Dermis blood vessel endothelial cell (primary cell): ENCODE measurements around the gene FASTKD2. TPM values are rescaled to one million over a fixed set of nuclear protein-coding genes. Genes with fewer than 3 reads are reported as not detected.

Source experiments
- DNase-seq: peaks from one replicate; pipeline ENCODE4 v3.0.0; 2010
- total RNA-seq: library from RNA; depleted of rRNA; stranded (reverse); fragments of >200 nt; gene quantifications from 2 replicates; pipeline ENCODE4 v1.2.3, GENCODE V29; 2014

Gene FASTKD2
- total RNA-seq, result 43.1 and 51.3 TPM in 2 replicates

DNA sequence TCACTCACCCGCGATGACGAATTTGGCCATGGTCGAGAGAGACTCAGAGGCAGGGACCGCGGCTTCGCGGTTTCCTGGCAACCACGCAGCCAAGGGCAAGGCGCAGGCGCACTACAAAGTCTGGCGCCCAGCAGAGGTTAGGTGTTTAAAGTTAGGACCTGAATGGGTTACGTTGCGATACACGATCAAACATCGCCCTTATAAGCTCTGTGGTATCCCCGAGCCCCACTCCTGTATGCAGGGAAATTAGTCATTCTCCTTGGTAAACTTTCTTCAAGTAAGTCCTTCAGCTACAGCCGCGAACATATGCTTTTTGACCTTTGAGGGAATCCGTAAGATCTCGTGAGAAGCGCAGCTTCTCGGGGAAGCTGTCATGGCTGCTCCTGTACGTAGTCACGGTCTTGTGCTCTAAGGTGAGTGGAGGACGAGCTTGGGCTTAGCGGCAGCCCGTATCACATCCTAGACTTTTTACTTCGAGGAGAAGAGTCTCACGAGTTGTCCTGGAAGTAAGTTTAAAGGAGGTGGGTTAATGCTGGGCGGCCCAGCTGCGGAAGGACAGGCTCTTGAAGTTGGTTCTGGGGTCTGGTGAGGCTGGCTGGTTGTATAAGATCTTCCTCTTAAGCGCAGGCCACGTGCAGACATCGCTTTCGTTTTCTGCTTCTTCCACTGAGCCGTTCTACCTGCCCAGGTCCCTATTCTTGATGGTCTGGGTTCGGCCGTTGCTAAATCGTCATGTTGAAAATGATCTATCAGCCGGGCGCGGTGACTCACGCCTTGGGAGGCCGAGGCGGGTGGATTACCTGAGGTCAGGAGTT lies at the start of gene FASTKD2, which contains the start of gene MDH1B:
FASTKD2 (plus strand) TSS at position 365 of the 815 bp plus-strand sequence. CDS start 1,088 bp downstream, outside the sequence.
MDH1B (minus strand) TSS at position 87 of the 815 bp plus-strand sequence; CDS start at position 30, 57 bp downstream.
- peak; percentile 96 for DNase-seq

DNA sequence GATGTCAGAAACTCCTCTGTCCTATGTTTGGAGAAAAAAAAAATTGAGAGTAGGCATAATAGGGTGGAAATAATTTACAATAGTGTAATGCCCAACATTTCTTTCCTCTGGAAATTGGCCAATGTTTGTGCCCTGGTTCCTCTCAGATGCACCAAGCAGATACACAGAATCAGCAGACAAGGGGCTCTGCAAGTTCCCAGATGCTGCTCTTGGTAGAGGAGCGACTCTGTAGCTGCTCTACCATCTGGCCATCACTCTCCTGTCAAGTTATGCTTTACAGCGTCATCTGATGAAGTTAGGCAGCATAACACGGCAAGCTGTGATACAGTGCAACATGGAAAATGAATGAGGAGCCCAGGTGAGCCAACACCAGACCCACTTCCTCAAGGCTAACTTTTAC lies 48.8 kb upstream of the FASTKD2 start:
- DNase-seq, result no peak

- DNase-seq, result no peak
These were observed 47.1 kb upstream of the FASTKD2 start, which contains the start of gene DYTN for GRCh38 chr2:206718296-206718695. Gene DYTN (minus strand): TSS chr2:206718396. CDS start chr2:206718279, 117 bp downstream.

- DNase-seq, result no peak
These were observed 44.0 kb upstream of the FASTKD2 start for GRCh38 chr2:206721256-206721920.

DNA sequence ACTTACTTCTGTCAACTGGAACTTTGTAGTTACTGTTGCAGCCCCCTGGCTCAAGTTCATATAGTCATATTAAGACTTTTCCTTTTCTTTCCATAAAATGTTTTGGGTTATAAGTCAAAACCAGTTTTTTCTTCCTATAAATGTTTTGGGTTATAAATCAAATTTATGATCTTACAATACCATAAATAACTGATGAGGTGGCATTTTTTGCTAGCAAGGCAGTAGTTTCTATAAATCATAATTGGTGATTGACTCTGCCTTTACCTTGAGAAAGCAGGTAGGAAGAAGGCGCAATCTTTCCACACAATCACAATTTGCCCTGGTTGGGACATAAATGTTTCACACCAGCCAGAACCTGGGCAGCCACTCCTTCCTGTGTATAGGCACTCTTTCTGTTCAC lies 42.1 kb upstream of the FASTKD2 start:
- DNase-seq, result no peak

GRCh38 chr2:206727287-206727686 lies 38.1 kb upstream of the FASTKD2 start:
- DNase-seq, result no peak

DNA sequence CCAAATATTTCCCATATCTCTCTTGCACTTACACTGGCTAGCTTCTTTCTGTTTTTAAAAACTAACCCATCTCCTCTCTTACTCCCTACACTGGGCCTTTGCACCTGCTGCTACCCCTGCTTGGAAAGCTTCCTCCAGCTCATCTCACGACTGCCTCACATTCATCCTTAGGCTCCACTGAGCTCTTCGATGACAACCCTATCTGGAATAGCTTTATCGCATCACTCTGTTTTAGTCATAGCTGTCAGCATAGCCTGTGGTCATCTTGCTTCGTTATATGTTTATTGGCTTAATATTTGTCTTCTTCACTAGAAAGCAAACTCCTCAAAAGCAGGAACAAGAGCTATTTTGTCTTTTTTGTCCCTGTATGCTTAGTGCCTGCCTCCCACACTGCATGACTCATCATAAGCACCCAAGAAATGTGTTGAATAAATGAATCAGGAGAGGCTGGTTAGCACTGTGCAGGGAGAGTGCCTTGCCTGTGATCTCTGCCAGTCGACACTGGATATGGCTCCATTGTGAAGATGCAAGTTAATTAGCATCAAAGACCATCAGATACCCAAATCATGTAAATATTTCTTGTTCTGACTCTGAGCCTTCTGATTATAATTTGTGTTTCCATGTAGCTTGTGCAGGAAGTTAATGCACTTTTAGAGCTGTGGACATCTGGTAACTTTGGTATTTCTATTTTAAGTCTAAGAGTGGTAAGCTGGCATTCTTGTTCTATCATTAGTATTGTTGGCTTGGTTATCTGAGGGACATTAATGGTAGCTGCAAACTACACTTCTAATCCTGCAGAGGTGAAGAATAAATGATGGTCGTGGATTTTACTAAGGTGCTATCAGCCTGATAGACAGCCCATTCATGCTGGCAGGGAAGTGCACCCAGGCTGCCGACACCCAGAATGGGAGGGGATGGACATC lies 36.9 kb upstream of the FASTKD2 start:
- no peak for DNase-seq

DNA sequence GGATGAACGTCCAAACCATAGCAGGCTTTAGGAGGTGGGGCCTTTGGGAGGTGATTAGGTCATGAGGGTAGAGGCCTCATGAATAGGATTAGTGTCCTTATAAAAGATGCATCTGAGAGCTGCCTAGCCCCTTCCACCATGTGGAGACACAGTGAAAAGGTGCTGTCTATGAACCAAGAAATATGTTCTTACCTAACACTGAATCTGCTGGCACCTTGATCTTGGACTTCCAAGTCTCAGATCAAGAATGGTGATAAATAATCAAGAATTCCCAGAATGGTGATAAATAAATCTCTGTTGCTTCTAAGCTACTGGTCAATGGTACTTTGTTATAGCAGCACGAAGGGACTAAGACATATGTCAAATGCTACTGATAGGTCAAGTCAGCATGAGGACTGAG lies 32.1 kb upstream of the FASTKD2 start:
- no peak for DNase-seq

GRCh38 chr2:206736935-206737334 lies 28.5 kb upstream of the FASTKD2 start:
- DNase-seq, result no peak

DNA sequence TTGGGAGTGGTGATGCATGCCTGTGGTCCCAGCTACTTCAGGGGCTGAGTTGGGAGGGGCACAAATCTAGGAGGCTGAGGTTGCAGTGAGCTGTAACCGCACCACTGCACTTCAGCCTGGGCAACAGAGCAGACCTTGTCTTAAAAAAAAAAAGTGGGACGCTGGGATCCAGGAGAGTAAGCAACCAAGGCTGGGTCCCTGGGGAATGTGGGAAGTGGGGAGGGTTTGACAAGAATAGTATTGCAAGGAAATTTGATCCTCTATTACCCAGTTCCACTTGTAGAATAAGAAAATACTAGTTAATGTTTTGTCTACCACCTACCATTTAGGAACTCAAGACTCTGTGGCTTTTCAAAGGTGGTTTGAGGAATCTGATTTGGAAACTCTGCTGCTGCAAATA lies 26.1 kb upstream of the FASTKD2 start:
- DNase-seq, result no peak

DNA sequence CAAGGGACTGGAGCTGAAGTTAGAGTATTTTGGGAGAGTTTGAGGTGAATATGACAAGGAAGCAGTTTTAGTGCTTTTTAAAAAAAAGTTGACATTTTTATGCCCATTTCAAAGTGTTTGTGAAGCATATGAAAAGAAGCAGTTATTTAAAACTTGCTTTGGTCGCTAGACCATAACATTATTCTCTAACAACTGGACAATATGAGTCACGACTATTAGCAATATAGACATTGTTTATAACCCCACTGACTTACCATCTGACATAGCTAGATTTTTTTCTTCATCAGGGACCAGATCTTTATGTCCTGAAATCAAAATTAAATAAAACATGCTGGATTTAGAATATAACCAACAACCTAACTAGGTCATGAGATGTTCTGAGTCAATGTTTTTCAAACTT lies 24.6 kb upstream of the FASTKD2 start:
- no peak for DNase-seq

DNA sequence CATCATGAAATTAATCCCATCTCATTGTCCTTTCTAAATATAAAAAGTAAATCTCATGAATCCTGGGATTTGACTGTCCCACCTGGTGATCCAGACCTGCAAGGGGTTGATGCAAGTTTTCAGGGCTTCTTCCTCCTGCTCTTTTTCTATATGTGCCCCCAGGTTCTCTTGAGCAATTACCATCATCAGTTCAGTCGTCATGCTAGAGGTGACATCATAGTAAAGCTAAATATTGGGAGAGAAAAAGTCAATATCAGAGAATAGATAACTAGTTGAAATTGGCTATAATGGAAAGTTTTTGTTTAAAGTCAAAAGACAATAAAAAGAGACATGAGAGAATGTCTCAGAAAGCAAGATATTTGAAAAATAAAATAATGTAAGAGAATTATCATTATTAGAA lies 8.6 kb upstream of the FASTKD2 start:
- DNase-seq, result no peak

DNA sequence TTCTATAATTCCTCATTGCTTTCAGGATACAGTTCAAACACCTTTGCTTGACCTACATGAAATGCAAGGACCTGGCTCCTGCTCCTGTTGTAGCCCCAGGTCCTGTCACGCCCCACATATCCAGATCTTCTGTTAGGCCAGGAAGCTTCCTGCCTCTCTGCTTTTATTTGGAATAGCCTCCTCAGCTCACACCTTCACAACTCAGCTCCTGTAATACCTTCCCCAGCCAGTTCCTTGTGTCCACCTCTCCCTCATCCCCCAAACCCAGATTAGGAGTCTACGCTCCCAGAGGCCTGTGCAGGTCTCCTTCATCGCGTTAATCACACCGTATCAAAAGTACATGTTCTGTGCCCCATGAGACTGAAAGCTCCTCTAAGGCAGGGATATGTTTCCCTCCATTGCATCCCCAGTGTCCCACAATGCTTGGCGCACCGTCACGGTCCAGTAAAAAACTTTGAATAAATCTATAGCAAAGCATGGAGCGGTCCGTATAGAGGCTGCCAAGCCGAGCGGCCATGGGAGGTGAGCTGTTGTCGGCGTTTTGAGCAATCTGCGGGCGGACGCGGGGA lies 649 bp upstream of the FASTKD2 start:
- no peak for DNase-seq

GRCh38 chr2:206766057-206766930 lies 888 bp downstream of the FASTKD2 start:
- no peak for DNase-seq

- no peak for DNase-seq
These were observed 9.5 kb downstream of the FASTKD2 start for GRCh38 chr2:206774871-206775270.

DNA sequence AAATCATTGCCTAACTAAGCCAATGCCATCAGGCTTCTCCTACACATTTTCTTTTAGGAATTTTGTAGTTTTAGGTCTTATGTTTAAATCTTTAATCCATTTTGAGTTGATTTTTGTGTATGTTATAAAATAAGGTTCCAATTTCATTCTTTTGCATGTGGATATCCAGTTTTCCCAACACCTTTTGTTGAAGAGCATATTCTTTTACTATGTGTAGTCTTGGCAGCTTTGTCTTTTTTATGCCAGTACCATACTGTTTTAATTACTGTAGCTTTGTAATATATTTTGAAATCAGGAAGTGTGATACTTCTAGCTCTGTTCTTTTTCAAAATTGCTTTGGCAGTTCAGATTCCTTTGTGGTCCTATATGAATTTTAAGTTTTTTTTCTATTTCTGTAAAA lies 11.0 kb downstream of the FASTKD2 start:
- DNase-seq, result no peak

GRCh38 chr2:206780671-206781070 lies 15.3 kb downstream of the FASTKD2 start:
- no peak for DNase-seq

- DNase-seq, result peak; percentile 23
These were observed 18.3 kb downstream of the FASTKD2 start for GRCh38 chr2:206783718-206784117.

GRCh38 chr2:206784559-206785353 lies 19.4 kb downstream of the FASTKD2 start:
- no peak for DNase-seq

DNA sequence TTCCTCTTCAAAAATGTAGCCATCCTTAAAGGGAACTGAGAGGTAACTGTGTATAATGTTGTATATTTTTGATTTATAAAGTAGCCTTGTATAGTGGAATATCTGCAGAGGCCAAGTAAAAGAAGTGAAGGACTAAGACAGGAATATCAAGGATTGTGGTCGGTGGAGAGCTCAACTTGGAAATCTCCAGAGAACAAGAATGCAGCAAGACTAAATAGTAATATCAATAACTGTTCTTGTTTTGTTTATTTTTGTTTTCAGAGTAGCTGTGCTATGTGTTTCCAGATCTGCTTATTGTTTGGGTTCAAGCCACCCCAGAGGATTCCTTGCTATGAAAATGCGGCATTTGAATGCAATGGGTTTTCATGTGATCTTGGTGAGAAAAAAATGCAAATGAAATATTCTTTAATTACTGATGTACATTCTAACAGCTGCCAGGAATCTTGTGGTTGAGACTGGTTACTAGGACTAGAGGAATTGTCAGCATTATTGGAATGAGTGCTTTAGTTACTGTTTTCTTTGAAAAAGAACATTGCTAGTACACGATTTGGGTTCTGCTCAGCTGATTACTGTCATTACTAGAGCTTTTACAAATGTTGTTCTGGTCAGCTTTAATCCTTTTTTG lies 25.0 kb downstream of the FASTKD2 start:
- no peak for DNase-seq
